Activated CD8-positive, alpha-beta T cell treated with anti-CD3 and anti-CD28 coated beads for 36 hours (primary cell): ENCODE results near the gene SPINK14. TPM values are rescaled to one million over a fixed set of nuclear protein-coding genes. Genes with fewer than 3 reads are reported as not detected.

ENCODE experiments used
- ATAC-seq: fragments of 200-7000 bp; cut with Tn5 transposase; one replicate; pipeline ENCODE4 v1.10.0; 2021; ENCODE audit warnings: mild to moderate bottlenecking, moderate library complexity
- CTCF ChIA-PET: fragments of 350-600 bp; sonication (Branson Sonifier 250); formaldehyde crosslinking; loops from one replicate; lab custom pipeline; 2021; ENCODE audit warnings: antibody characterized with exemption; lab: Charles Lee
- POLR2A ChIA-PET: fragments of 350-600 bp; sonication (Branson Sonifier 250); formaldehyde crosslinking; loops from one replicate; lab custom pipeline; 2021; ENCODE audit warnings: antibody characterized with exemption; lab: Charles Lee
- DNase-seq: peaks from one replicate; pipeline ENCODE4 v3.0.0-alpha.2; 2020
- H3K27ac Mint-ChIP-seq: one replicate; pipeline ENCODE4 v1.8.0; 2021; ENCODE audit warnings: mild to moderate bottlenecking, mixed read lengths
- H3K27me3 Mint-ChIP-seq: one replicate; pipeline ENCODE4 v1.8.0; 2021; ENCODE audit warnings: mixed read lengths
- H3K36me3 Mint-ChIP-seq: one replicate; pipeline ENCODE4 v1.8.0; 2021; ENCODE audit warnings: low read depth, mixed read lengths
- H3K4me1 Mint-ChIP-seq: one replicate; pipeline ENCODE4 v1.8.0; 2021; ENCODE audit warnings: low read depth, mixed read lengths
- H3K4me3 Mint-ChIP-seq: one replicate; pipeline ENCODE4 v1.8.0; 2021; ENCODE audit warnings: mild to moderate bottlenecking, moderate library complexity, mixed read lengths
- H3K9me3 Mint-ChIP-seq: one replicate; pipeline ENCODE4 v1.8.0; 2021; ENCODE audit warnings: mixed read lengths
- intact Hi-C: fragments of 100-400 bp; cut with micrococcal nuclease; formaldehyde crosslinking; loops from one replicate; pipeline ENCODE4 v1.10.0; 2022
- total RNA-seq, 2 experiments: library from RNA; stranded (reverse); gene quantifications; one replicate each; pipeline ENCODE4 v1.2.3, GENCODE V29; 2021
- TF ChIP-seq, protein P1 (sequence below): fragments of 200-600 bp; IDR thresholded peaks from one replicate; pipeline ENCODE4 v1.8.0; 2022; ENCODE audit warnings: antibody characterized with exemption, mild to moderate bottlenecking

The SPINK14 gene
- total RNA-seq, 2 experiments from 2014 or later, result not detected

- no peak overlapping the region for H3K27ac Mint-ChIP-seq
- H3K4me1 Mint-ChIP-seq, result no peaks in the 10 kb centered on the region
- no peak for ATAC-seq
- CTCF ChIA-PET, result no interaction called here
- POLR2A ChIA-PET, result no interaction called here
- H3K27me3 Mint-ChIP-seq, result peaks cover 4% of the 10 kb centered on the region
- H3K4me3 Mint-ChIP-seq, result no peak overlapping the region
- intact Hi-C loops, result no loop called here
- TF ChIP-seq, protein P1, sequence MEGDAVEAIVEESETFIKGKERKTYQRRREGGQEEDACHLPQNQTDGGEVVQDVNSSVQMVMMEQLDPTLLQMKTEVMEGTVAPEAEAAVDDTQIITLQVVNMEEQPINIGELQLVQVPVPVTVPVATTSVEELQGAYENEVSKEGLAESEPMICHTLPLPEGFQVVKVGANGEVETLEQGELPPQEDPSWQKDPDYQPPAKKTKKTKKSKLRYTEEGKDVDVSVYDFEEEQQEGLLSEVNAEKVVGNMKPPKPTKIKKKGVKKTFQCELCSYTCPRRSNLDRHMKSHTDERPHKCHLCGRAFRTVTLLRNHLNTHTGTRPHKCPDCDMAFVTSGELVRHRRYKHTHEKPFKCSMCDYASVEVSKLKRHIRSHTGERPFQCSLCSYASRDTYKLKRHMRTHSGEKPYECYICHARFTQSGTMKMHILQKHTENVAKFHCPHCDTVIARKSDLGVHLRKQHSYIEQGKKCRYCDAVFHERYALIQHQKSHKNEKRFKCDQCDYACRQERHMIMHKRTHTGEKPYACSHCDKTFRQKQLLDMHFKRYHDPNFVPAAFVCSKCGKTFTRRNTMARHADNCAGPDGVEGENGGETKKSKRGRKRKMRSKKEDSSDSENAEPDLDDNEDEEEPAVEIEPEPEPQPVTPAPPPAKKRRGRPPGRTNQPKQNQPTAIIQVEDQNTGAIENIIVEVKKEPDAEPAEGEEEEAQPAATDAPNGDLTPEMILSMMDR, result no peak
- DNase-seq, result no peak
- H3K36me3 Mint-ChIP-seq, result no peaks in the 10 kb centered on the region
- H3K9me3 Mint-ChIP-seq, result peaks cover 1% of the 10 kb centered on the region
Observed at GRCh38 chr5:148152781-148153180, 15.6 kb upstream of the SPINK14 start.

- intact Hi-C loops, result no loop called here
- no peak overlapping the region for H3K4me3 Mint-ChIP-seq
- H3K27ac Mint-ChIP-seq, result no peak overlapping the region
- ChIA-PET POLR2A (no interaction called here), CTCF (interaction anchor here (0.9 kb wide), 1 partner anchor 9 kb away, joined by 3 read pairs; no protein-coding TSS in a partner anchor)
- no peak for DNase-seq
- H3K4me1 Mint-ChIP-seq, result no peaks in the 10 kb centered on the region
- H3K27me3 Mint-ChIP-seq, result peaks cover 3% of the 10 kb centered on the region
- H3K9me3 Mint-ChIP-seq, result peaks cover 1% of the 10 kb centered on the region
- no peaks in the 10 kb centered on the region for H3K36me3 Mint-ChIP-seq
- ATAC-seq, result no peak
- TF ChIP-seq, protein P1, result no peak
Observed at GRCh38 chr5:148156609-148157008, 11.7 kb upstream of the SPINK14 start.

GRCh38 chr5:148162038-148162437, 6.3 kb upstream of the SPINK14 start:
- CTCF ChIA-PET, result interaction anchor here (1.2 kb wide), 1 partner anchor 304 kb away, joined by 3 read pairs; no protein-coding TSS in a partner anchor
- H3K27me3 Mint-ChIP-seq, result no peaks in the 10 kb centered on the region
- intact Hi-C loops, result no loop called here
- H3K4me3 Mint-ChIP-seq, result no peak overlapping the region
- H3K36me3 Mint-ChIP-seq, result no peaks in the 10 kb centered on the region
- H3K4me1 Mint-ChIP-seq, result no peaks in the 10 kb centered on the region
- no peaks in the 10 kb centered on the region for H3K9me3 Mint-ChIP-seq
- TF ChIP-seq, protein P1, result no peak
- ATAC-seq (no peak), DNase-seq (no peak)
- no peak overlapping the region for H3K27ac Mint-ChIP-seq
- POLR2A ChIA-PET, result no interaction called here

DNA sequence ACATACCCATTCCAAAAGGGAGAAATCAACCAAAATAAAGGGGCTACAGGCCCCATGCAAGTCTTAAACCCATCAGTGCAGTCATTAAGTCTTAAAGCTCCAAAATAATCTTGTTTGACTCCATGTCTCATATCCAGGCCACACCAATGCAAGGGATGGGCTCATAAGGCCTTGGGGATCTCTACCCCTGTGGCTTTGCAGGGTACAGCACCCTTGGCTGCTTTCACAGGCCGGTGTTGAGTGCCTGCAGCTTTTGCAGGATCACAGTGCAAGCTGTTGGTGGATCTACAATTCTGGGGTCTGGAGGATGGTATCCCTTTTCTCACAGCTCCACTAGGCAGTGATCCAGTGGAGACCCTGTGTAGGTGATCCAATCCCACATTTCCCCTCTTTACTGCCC, 5.0 kb upstream of the SPINK14 start:
- H3K4me3 Mint-ChIP-seq, result no peak overlapping the region

GRCh38 chr5:148166550-148167283, 1.6 kb upstream of the SPINK14 start:
- H3K4me1 Mint-ChIP-seq, result no peaks in the 10 kb centered on the region
- intact Hi-C loops, result no loop called here
- no peaks in the 10 kb centered on the region for H3K36me3 Mint-ChIP-seq
- no peaks in the 10 kb centered on the region for H3K27me3 Mint-ChIP-seq
- H3K27ac Mint-ChIP-seq, result no peak overlapping the region
- ChIA-PET CTCF (no interaction called here), POLR2A (no interaction called here)
- ATAC-seq, result no peak
- no peak for DNase-seq
- no peak overlapping the region for H3K4me3 Mint-ChIP-seq
- TF ChIP-seq, protein P1, result no peak
- H3K9me3 Mint-ChIP-seq, result no peaks in the 10 kb centered on the region

More for the DNA sequence above, 5.0 kb upstream of the SPINK14 start:
- Mint-ChIP-seq H3K4me1 (no peaks in the 10 kb centered on the region), H3K27ac (no peak overlapping the region), H3K36me3 (no peaks in the 10 kb centered on the region), H3K27me3 (no peaks in the 10 kb centered on the region), H3K9me3 (no peaks in the 10 kb centered on the region)
- POLR2A ChIA-PET, result no interaction called here
- intact Hi-C loops, result no loop called here
- CTCF ChIA-PET, result no interaction called here
- ATAC-seq (no peak), DNase-seq (no peak)
- TF ChIP-seq, protein P1, result no peak
